Left forelimb (tissue), 1 donor: Measurements from ENCODE around the gene CCDC87.
"Not testable (repeated sequence)": the region's sequence is repeated elsewhere in the genome, so short reads cannot be mapped to it uniquely, and the experiment has no call there.

Source experiments
- DNase-seq: peaks from one replicate; pipeline ENCODE4 v3.0.0-alpha.2; 2018; ENCODE audit warnings: low spot score

The CCDC87 gene

GRCh38 chr11:66592457-66593302 is at the start of gene CCDC87, which contains the start of gene CCS:
Gene CCDC87, minus strand, starts transcription at chr11:66593063. Its CDS starts 48 bp downstream, at chr11:66593015.
Gene CCS, plus strand, starts transcription at chr11:66593185. Its CDS starts 77 bp downstream, at chr11:66593262.
- peak; percentile 98 for DNase-seq

- no peak for DNase-seq
These were observed 49.0 kb upstream of the CCDC87 start for GRCh38 chr11:66641834-66642233.

- DNase-seq, result not testable (repeated sequence)
These were observed 47.0 kb upstream of the CCDC87 start for GRCh38 chr11:66639814-66640340.

GRCh38 chr11:66639066-66639813 is 46.4 kb upstream of the CCDC87 start:
- no peak for DNase-seq

GRCh38 chr11:66638177-66639065 is 45.6 kb upstream of the CCDC87 start, which contains the start of gene RBM4:
Gene RBM4, plus strand, starts transcription at chr11:66638703. Its CDS starts 1,009 bp downstream, at chr11:66639712.
- DNase-seq, result peak; percentile 95

- DNase-seq, result no peak
These were observed 44.8 kb upstream of the CCDC87 start for GRCh38 chr11:66637557-66638176.

GRCh38 chr11:66636411-66636810 is 43.5 kb upstream of the CCDC87 start:
- DNase-seq, result no peak

GRCh38 chr11:66632952-66633351 is 40.1 kb upstream of the CCDC87 start:
- DNase-seq, result no peak

GRCh38 chr11:66631883-66632282 is 39.0 kb upstream of the CCDC87 start:
- DNase-seq, result no peak

- no peak for DNase-seq
These were observed 36.5 kb upstream of the CCDC87 start for GRCh38 chr11:66629356-66629755.

GRCh38 chr11:66628061-66628603 is 35.3 kb upstream of the CCDC87 start:
- no peak for DNase-seq

GRCh38 chr11:66626926-66627325 is 34.1 kb upstream of the CCDC87 start:
- no peak for DNase-seq

GRCh38 chr11:66626382-66626781 is 33.5 kb upstream of the CCDC87 start:
- DNase-seq, result no peak

- DNase-seq, result no peak
These were observed 32.9 kb upstream of the CCDC87 start for GRCh38 chr11:66625752-66626149.

- no peak for DNase-seq
These were observed 32.3 kb upstream of the CCDC87 start for GRCh38 chr11:66625041-66625751.

GRCh38 chr11:66624450-66624849 is 31.6 kb upstream of the CCDC87 start:
- DNase-seq, result no peak

GRCh38 chr11:66619080-66619554 is 26.3 kb upstream of the CCDC87 start:
- DNase-seq, result no peak

GRCh38 chr11:66617155-66617834 is 24.4 kb upstream of the CCDC87 start:
- no peak for DNase-seq

- DNase-seq, result peak; percentile 99
These were observed 23.7 kb upstream of the CCDC87 start, which contains the start of gene RBM14 for GRCh38 chr11:66616379-66617154. Gene RBM14, plus strand, starts transcription at chr11:66616630. Its CDS starts 91 bp downstream, at chr11:66616721.
